Thyroid gland (tissue), 4 donors: ENCODE data around the gene WIPF1.

Source experiments
- CTCF ChIP-seq, 6 experiments: fragments of 200-600 bp in 3 of 6; fragments of 450-650 bp in 3 of 6; sonication (generic) in 3 of 6; IDR thresholded peaks; one replicate each; pipeline ENCODE4 v1.5.1; 2016 to 2019; ENCODE audit warnings: antibody characterized with exemption in 6 of 6, mild to moderate bottlenecking in 2 of 6, inconsistent platforms in 1 of 6, moderate library complexity in 1 of 6
- POLR2A ChIP-seq, 2 donors: fragments of 450-650 bp; IDR thresholded peaks; one replicate each; pipeline ENCODE4 v1.6.1; 2017; ENCODE audit warnings: antibody characterized with exemption in 2 of 2, mild to moderate bottlenecking in 2 of 2, moderate library complexity in 1 of 2

DNA sequence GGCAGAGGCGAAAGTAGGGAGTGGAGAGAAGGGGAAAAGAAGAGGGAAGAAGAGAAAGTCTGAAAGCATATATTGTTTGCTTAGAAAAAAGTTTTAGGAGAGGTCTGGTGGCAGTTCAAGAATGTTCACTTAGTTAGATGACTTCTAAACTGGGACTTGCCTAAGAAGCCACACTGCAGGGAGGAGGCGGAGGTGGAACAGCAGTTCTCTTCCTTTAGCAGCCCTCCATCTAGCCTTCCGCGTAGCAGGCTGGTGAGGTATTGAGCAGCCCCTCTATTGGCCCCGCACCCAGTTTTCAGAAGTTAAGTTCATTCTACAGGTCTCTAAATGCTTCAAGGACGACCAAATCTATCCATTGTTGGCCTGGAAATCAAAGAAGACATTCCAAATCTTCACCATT, 31.9 kb upstream of the WIPF1 start:
- no peak for TF ChIP-seq POLR2A (IDR thresholded peaks at IDR 0.05)
- no peak for TF ChIP-seq CTCF (IDR thresholded peaks at IDR 0.05)
